Skeletal muscle satellite cell (primary cell): ENCODE results near the gene KLRC4.

ENCODE experiments used
- H3K27me3 ChIP-seq: 2 replicates; pipeline ENCODE4 v1.7.0; 2013; ENCODE audit warnings: low read length; ENCODE audit not compliant: control insufficient read depth, insufficient read depth
- H3K36me3 ChIP-seq: 2 replicates; pipeline ENCODE4 v1.7.0; 2013; ENCODE audit warnings: mild to moderate bottlenecking, control low read depth, low read length; ENCODE audit not compliant: insufficient read depth
- H3K4me1 ChIP-seq: 2 replicates; pipeline ENCODE4 v1.7.0; 2013; ENCODE audit warnings: low read length; ENCODE audit not compliant: control insufficient read depth, insufficient read depth
- H3K4me2 ChIP-seq: 2 replicates; pipeline ENCODE4 v1.7.0; 2013; ENCODE audit warnings: mild to moderate bottlenecking, low read length
- H3K4me3 ChIP-seq: 2 replicates; pipeline ENCODE4 v1.7.0; 2013; ENCODE audit warnings: low read length
- H3K9ac ChIP-seq: 2 replicates; pipeline ENCODE4 v1.7.0; 2013; ENCODE audit warnings: mild to moderate bottlenecking, low read depth, low read length, moderate library complexity
- H3K9me3 ChIP-seq: replicated peaks from 2 replicates; pipeline ENCODE4 v1.7.0; 2013; ENCODE audit warnings: mild to moderate bottlenecking, control low read depth, low read length

The KLRC4 gene

GRCh38 chr12:10365696-10366405, 43.7 kb downstream of the KLRC4 start:
- H3K4me1 ChIP-seq, result peaks cover 44% of the 10 kb centered on the region

GRCh38 chr12:10364815-10365622, 44.5 kb downstream of the KLRC4 start:
- Histone ChIP-seq H3K4me1 (peaks cover 44% of the 10 kb centered on the region), H3K4me3 (peak overlapping the region; percentile 72), H3K9me3 (no peaks in the 10 kb centered on the region), H3K27me3 (no peaks in the 10 kb centered on the region), H3K36me3 (no peaks in the 10 kb centered on the region), H3K4me2 (peak overlapping the region; percentile 90), H3K9ac (peak overlapping the region; percentile 84)

More at GRCh38 chr12:10365696-10366405, 43.7 kb downstream of the KLRC4 start:
- Histone ChIP-seq H3K9ac (peak overlapping the region; percentile 84), H3K27me3 (no peaks in the 10 kb centered on the region), H3K4me3 (peak overlapping the region; percentile 72), H3K9me3 (no peaks in the 10 kb centered on the region), H3K4me2 (peak overlapping the region; percentile 90), H3K36me3 (no peaks in the 10 kb centered on the region)

- peak overlapping the region; percentile 72 for H3K4me3 ChIP-seq
- H3K36me3 ChIP-seq, result no peaks in the 10 kb centered on the region
- H3K27me3 ChIP-seq, result no peaks in the 10 kb centered on the region
- H3K4me2 ChIP-seq, result peak overlapping the region; percentile 90
- H3K9ac ChIP-seq, result peak overlapping the region; percentile 84
- peaks cover 44% of the 10 kb centered on the region for H3K4me1 ChIP-seq
- no peaks in the 10 kb centered on the region for H3K9me3 ChIP-seq
Observed at GRCh38 chr12:10363914-10364814, 45.4 kb downstream of the KLRC4 start.

DNA sequence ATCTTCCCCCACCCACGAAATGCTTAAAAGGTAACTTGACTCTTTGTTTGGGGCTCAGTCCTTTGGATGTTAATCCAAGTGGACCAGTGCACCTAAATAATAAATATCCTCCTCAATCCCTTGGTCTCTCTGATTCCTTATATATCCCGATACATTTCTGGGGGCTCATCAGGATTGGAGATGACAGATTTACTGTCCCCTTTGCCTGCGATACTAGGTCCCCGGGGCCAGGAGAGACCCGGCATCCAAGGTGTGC, 46.0 kb downstream of the KLRC4 start:
- peak overlapping the region; percentile 84 for H3K9ac ChIP-seq

DNA sequence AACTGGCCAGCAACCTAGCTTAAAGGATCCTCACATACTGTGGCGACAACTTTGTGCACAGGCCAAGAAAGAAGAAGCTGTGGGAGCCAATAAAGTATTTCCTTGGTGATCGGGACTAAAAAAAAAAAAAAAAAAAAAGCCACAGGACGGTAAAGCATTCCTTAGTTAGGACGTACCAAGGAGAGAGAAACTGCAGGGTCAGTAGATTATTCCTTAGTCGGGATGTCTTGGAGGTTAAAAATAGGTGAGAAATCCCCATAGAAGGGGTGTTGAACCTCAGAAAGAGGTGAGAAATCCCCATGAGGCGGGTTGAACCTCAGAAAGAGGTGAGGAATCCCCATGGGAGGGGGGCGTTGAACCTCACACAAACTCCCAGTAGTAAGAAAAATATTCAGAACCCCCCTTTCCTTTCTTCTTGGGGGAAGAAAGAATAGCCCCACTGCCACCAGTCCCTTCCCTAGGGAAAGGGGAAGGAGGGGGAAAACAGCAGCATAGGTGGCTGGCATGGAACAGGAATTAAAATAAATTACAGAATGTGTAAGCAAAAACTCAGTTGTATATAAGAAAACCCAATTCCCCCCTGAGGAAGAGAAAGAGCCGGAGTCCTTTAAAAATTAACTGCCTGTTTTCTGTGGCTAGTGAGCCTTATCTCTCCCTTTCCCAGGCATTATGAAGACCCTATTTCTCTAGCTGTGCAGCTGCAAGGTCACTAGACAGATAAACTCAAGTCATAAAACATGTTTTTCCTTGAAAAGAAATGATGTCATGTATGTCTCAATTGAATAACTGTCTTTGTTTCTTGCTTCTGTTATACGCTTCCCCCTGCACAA, 46.5 kb downstream of the KLRC4 start:
- H3K4me1 ChIP-seq, result peaks cover 44% of the 10 kb centered on the region
- H3K9me3 ChIP-seq, result no peaks in the 10 kb centered on the region
- H3K4me3 ChIP-seq, result no peak overlapping the region
- peak overlapping the region; percentile 90 for H3K4me2 ChIP-seq
- no peak overlapping the region for H3K9ac ChIP-seq
- no peaks in the 10 kb centered on the region for H3K27me3 ChIP-seq
- no peaks in the 10 kb centered on the region for H3K36me3 ChIP-seq

More for the DNA sequence above, 46.0 kb downstream of the KLRC4 start:
- H3K27me3 ChIP-seq, result no peaks in the 10 kb centered on the region
- no peaks in the 10 kb centered on the region for H3K36me3 ChIP-seq
- H3K9me3 ChIP-seq, result no peaks in the 10 kb centered on the region
- H3K4me3 ChIP-seq, result peak overlapping the region; percentile 72
- peak overlapping the region; percentile 90 for H3K4me2 ChIP-seq
- H3K4me1 ChIP-seq, result peaks cover 44% of the 10 kb centered on the region

- Histone ChIP-seq H3K9me3 (no peaks in the 10 kb centered on the region), H3K9ac (no peak overlapping the region), H3K4me2 (no peak overlapping the region), H3K36me3 (no peaks in the 10 kb centered on the region), H3K4me3 (no peak overlapping the region), H3K4me1 (peaks cover 44% of the 10 kb centered on the region), H3K27me3 (no peaks in the 10 kb centered on the region)
Observed at GRCh38 chr12:10362325-10362724, 47.2 kb downstream of the KLRC4 start.

DNA sequence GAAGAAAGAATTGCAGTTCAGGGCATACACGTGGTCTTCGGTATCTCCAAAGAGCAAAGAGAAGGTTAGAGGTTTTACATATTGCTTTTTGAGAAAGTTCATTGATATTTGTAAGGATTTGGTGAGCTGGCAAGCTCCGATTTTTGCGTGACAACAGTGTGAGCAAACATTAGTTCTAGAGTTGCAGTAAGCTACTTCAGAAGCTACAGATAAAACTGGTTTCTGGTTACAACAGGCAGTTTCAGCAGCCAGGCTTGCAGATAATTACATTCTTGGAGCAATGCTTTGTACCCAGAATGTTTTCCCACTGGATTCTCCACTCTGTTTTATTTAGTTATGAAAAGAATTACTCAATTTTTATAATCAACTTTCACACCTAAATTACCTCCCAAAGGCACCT, 47.9 kb downstream of the KLRC4 start:
- Histone ChIP-seq H3K36me3 (no peaks in the 10 kb centered on the region), H3K4me2 (peak overlapping the region; percentile 36), H3K9ac (no peak overlapping the region), H3K27me3 (no peaks in the 10 kb centered on the region), H3K4me3 (no peak overlapping the region), H3K9me3 (no peaks in the 10 kb centered on the region), H3K4me1 (peaks cover 42% of the 10 kb centered on the region)

DNA sequence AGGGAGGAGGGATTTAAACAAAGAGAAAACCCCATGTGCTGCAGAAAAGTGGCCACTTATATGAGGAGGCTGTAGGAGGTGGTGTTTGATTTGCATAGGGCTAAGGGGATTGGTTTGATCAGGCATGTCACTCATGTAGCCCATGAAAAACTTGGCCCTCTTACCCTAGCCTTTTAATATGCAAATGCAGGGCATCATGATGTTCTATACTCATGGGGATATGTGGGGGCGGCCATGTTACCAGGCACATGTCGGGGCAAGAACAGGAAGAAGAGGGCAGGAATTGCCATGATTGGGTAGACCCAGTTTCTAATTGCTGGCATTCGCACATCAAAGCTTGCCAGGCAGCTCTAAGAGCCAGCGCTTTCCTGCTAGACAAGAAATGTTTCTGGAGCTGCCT, 48.5 kb downstream of the KLRC4 start:
- Histone ChIP-seq H3K4me1 (peaks cover 37% of the 10 kb centered on the region), H3K36me3 (no peaks in the 10 kb centered on the region), H3K4me3 (no peak overlapping the region), H3K4me2 (no peak overlapping the region), H3K9me3 (no peaks in the 10 kb centered on the region), H3K9ac (no peak overlapping the region), H3K27me3 (no peaks in the 10 kb centered on the region)

GRCh38 chr12:10358969-10359368, 50.6 kb downstream of the KLRC4 start:
- Histone ChIP-seq H3K4me1 (peaks cover 32% of the 10 kb centered on the region), H3K36me3 (no peaks in the 10 kb centered on the region), H3K27me3 (no peaks in the 10 kb centered on the region), H3K4me2 (no peak overlapping the region), H3K9me3 (no peaks in the 10 kb centered on the region), H3K9ac (no peak overlapping the region), H3K4me3 (no peak overlapping the region)

GRCh38 chr12:10358131-10358530, 51.4 kb downstream of the KLRC4 start:
- Histone ChIP-seq H3K9me3 (no peaks in the 10 kb centered on the region), H3K27me3 (no peaks in the 10 kb centered on the region), H3K4me3 (no peak overlapping the region), H3K4me2 (no peak overlapping the region), H3K36me3 (no peaks in the 10 kb centered on the region), H3K9ac (no peak overlapping the region), H3K4me1 (peaks cover 23% of the 10 kb centered on the region)
